Transverse colon (tissue), 4 donors: ENCODE data around the gene ACVR2A. TPM values are rescaled to one million over a fixed set of nuclear protein-coding genes. Genes with fewer than 3 reads are reported as not detected.

Experiments used
- DNase-seq: peaks from one replicate; pipeline ENCODE4 v3.0.0-alpha.2; 2019
- H3K27ac ChIP-seq, 4 donors: fragments of 200-600 bp; sonication (generic); 2 replicates each; pipeline ENCODE4 v1.5.1; 2016 to 2018; ENCODE audit warnings: inconsistent platforms in 4 of 4
- H3K27me3 ChIP-seq: fragments of 200-600 bp; sonication (generic); 2 replicates; pipeline ENCODE4 v1.5.1; 2017; ENCODE audit warnings: inconsistent platforms
- H3K36me3 ChIP-seq, 4 donors: fragments of 200-600 bp; sonication (generic); 2 replicates each; pipeline ENCODE4 v1.5.1; 2017 to 2019; ENCODE audit warnings: inconsistent platforms in 4 of 4
- H3K4me1 ChIP-seq, 4 donors: fragments of 200-600 bp; sonication (generic); 2 replicates each; pipeline ENCODE4 v1.5.1; 2017 to 2020; ENCODE audit warnings: inconsistent platforms in 4 of 4
- H3K4me3 ChIP-seq, 4 donors: fragments of 200-600 bp; sonication (generic); 1 replicate in 1 of 4; 2 replicates in 3 of 4; pipeline versions ENCODE4 v1.5.1 to v1.6.1; 2017 to 2019; ENCODE audit warnings: inconsistent platforms in 4 of 4
- H3K9me3 ChIP-seq, 2 donors: fragments of 200-600 bp; sonication (generic); 2 replicates each; pipeline ENCODE4 v1.5.1; 2017 to 2019; ENCODE audit warnings: inconsistent platforms in 2 of 2
- EP300 ChIP-seq: sonication (generic); formaldehyde crosslinking; IDR thresholded peaks from one replicate; pipeline ENCODE4 v1.6.1; 2017; ENCODE audit warnings: antibody characterized with exemption, low read depth
- POLR2A ChIP-seq: fragments of 450-650 bp; IDR thresholded peaks from one replicate; pipeline ENCODE4 v1.6.1; 2016; ENCODE audit warnings: antibody characterized with exemption, mild to moderate bottlenecking, moderate library complexity
- POLR2AphosphoS5 ChIP-seq, 3 donors: sonication (generic); formaldehyde crosslinking; IDR thresholded peaks; one replicate each; pipeline ENCODE4 v1.6.1; 2016; ENCODE audit warnings: antibody characterized with exemption in 3 of 3
- WGBS, 2 donors: methylation state at CpG; one replicate each; pipeline ENCODE4 v1.1.5; 2018; ENCODE audit warnings: low coverage in 1 of 2; 5-methylcytosine and 5-hydroxymethylcytosine counted together
- in situ Hi-C, 4 donors: fragments of 200-750 bp; cut with MboI; loops; one replicate each; pipeline versions ENCODE4 v1.15.0 to v1.15.1; 2017; ENCODE audit warnings: low sequenced_read_pairs in 3 of 4, low pct_ligation_motif_present in 1 of 4, low pct_unique_long_range_greater_than_20kb in 1 of 4
- intact Hi-C: fragments of 100-400 bp; cut with DNase I; formaldehyde crosslinking; loops from one replicate; pipeline ENCODE4 v1.15.1; 2023; ENCODE audit warnings: low total_unique reads
- total RNA-seq, 4 donors: library from RNA; depleted of rRNA; stranded (reverse); fragments of >200 nt; gene quantifications; one replicate each; pipeline ENCODE4 v1.1.0, GENCODE V29; 2016
- TF ChIP-seq, protein P1 (sequence below), 5 experiments: fragments of 200-600 bp in 3 of 5; fragments of 450-650 bp in 2 of 5; sonication (generic) in 3 of 5; IDR thresholded peaks; 1 replicate in 2 of 5; 2 replicates in 3 of 5; pipeline ENCODE4 v1.5.1; 2016 to 2017; ENCODE audit warnings: antibody characterized with exemption in 5 of 5, inconsistent platforms in 3 of 5, mild to moderate bottlenecking in 2 of 5, moderate library complexity in 1 of 5

Gene ACVR2A
- total RNA-seq, 4 donors from 2014 or later = 15.7 to 36.0 (median 19.4) TPM

DNA sequence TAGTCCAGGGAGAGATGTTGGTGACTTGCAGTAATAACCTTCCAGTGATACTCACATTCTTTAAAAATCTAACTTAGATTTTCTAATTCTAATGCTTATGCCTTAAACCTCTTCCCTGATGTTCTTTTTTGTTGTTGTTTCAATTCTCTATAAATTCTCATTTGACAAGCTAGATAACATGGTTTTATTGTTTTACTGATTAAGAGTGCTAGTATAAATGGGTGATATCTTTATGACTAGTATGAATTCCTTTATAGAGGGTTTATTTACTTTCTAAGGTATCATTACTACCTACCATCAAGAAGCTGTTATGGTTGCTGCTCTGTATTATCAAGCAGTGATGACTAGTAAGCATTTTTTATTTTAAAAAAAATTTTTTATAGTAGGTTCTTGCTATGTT, 35.0 kb downstream of the ACVR2A start:
- in situ Hi-C loops (no loop called here), intact Hi-C loops (no loop called here)
- Histone ChIP-seq H3K36me3 (no peaks in the 10 kb centered on the region), H3K27ac (no peak overlapping the region), H3K9me3 (no peaks in the 10 kb centered on the region), H3K27me3 (no peaks in the 10 kb centered on the region), H3K4me3 (no peak overlapping the region), H3K4me1 (peaks cover 5 to 76% (median 20%) of the 10 kb centered on the region in 4 donors)
- DNase-seq = no peak
- no peak for TF ChIP-seq POLR2AphosphoS5 (IDR thresholded peaks at IDR 0.05)
- TF ChIP-seq, protein P1, sequence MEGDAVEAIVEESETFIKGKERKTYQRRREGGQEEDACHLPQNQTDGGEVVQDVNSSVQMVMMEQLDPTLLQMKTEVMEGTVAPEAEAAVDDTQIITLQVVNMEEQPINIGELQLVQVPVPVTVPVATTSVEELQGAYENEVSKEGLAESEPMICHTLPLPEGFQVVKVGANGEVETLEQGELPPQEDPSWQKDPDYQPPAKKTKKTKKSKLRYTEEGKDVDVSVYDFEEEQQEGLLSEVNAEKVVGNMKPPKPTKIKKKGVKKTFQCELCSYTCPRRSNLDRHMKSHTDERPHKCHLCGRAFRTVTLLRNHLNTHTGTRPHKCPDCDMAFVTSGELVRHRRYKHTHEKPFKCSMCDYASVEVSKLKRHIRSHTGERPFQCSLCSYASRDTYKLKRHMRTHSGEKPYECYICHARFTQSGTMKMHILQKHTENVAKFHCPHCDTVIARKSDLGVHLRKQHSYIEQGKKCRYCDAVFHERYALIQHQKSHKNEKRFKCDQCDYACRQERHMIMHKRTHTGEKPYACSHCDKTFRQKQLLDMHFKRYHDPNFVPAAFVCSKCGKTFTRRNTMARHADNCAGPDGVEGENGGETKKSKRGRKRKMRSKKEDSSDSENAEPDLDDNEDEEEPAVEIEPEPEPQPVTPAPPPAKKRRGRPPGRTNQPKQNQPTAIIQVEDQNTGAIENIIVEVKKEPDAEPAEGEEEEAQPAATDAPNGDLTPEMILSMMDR (IDR thresholded peaks at IDR 0.05) = no peak
- TF ChIP-seq POLR2A = no peak
- TF ChIP-seq EP300 = no peak

DNA sequence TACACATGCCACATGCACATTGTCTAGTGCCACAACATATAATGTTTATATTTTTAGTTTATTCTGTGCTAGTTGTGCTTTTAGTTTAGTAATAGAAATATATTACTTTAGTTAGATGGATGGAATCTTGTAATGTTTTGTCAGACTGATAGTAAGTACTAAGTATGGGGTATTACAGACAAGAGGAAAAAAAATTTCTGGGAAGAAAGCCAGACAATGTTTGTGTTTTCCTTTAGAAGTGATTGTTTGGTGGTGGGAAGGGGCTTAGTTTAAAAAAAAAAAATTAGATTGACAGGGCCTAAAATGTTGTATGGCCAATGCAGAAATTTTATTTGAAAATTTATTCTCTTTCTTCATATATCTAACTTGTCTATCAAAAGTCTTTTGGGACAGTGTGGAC, 37.8 kb downstream of the ACVR2A start:
- H3K4me3 ChIP-seq = no peak overlapping the region
- intact Hi-C loops = no loop called here
- in situ Hi-C loops = no loop called here
- H3K36me3 ChIP-seq = no peaks in the 10 kb centered on the region
- peaks cover 0 to 64% (median 17%) of the 10 kb centered on the region in 4 donors for H3K4me1 ChIP-seq
- TF ChIP-seq POLR2A = no peak
- no peak overlapping the region for H3K27ac ChIP-seq
- DNase-seq = no peak
- H3K9me3 ChIP-seq = no peaks in the 10 kb centered on the region
- no peaks in the 10 kb centered on the region for H3K27me3 ChIP-seq

DNA sequence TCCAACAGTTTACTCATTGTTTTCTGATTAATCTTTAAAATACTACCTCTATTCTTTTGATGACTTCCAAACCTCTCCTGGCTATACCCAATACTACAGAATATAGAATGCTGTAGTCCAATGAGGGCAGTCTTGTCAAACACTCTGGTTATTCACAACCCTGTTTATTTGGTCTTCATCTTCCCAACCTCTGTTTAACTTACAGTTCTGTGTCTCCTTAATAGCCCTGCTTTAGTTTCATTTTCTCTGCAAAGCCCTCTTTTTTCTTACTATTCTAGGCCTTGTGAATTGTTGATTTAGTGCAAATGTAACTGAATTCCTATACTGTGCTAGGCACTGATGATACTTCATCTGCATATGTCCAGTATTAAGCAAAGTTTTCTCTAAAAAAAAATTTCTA, 40.0 kb downstream of the ACVR2A start:
- Histone ChIP-seq H3K4me1 (peaks cover 0 to 60% (median 8%) of the 10 kb centered on the region in 4 donors), H3K36me3 (no peaks in the 10 kb centered on the region), H3K27me3 (no peaks in the 10 kb centered on the region), H3K9me3 (no peaks in the 10 kb centered on the region), H3K4me3 (no peak overlapping the region), H3K27ac (no peak overlapping the region)
- intact Hi-C loops = no loop called here
- DNase-seq = no peak
- in situ Hi-C loops = no loop called here
- TF ChIP-seq POLR2AphosphoS5 (IDR thresholded peaks at IDR 0.05) = no peak
- TF ChIP-seq, protein P1 (IDR thresholded peaks at IDR 0.05) = no peak
- no peak for TF ChIP-seq POLR2A
- no peak for TF ChIP-seq EP300

DNA sequence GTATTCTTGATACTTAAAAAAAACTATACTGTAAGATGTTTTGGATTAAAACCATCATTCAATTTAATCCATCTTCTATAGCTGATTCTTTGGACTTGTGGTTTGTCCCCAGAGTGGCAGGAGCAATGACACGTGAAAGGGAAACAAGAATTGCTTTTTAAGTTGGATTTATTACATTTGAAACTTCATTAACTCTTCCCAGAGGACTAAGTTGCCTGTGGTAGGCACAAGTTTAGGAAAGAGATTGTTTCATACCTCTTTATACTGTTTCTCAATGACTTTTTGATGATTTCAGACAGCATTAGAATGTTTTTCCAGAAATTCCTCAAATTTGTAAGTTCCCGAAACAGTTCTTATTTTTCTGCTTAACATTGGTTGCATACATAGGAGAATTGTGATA, 41.3 kb downstream of the ACVR2A start:
- H3K36me3 ChIP-seq = no peaks in the 10 kb centered on the region
- no peaks in the 10 kb centered on the region for H3K9me3 ChIP-seq
- WGBS, 2 donors = 81 to 85% methylated on average over 2 of the region's 2 CpGs
- no peak for TF ChIP-seq POLR2A
- TF ChIP-seq, protein P1 (IDR thresholded peaks at IDR 0.05) = no peak
- TF ChIP-seq EP300 = no peak
- TF ChIP-seq POLR2AphosphoS5 (IDR thresholded peaks at IDR 0.05) = no peak
- H3K27ac ChIP-seq = no peak overlapping the region
- no peaks in the 10 kb centered on the region for H3K27me3 ChIP-seq
- DNase-seq = no peak
- in situ Hi-C loops = no loop called here
- H3K4me1 ChIP-seq = peaks cover 0 to 47% (median 3%) of the 10 kb centered on the region in 4 donors
- H3K4me3 ChIP-seq = no peak overlapping the region
- intact Hi-C loops = no loop called here

DNA sequence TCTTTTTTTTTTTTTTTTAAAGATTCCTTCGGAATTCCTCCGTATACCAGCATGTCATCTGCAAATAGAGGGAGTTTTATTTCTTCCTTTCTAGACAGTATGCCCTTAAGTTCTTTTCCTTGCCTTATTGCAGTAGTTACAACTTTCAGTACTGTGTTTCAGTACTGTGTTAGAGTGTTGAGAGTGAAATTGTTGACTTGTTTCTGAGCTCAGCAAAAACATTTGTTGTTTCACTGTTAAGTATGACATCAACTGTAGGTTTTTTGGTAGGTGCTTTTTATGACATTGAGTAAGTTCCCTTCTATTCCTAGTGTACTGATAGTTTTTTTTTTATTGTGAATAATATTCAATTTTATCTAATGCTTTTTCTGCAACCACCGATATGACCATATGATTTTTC, 43.9 kb downstream of the ACVR2A start:
- WGBS, 2 donors = 65 to 71% methylated on average over 3 of the region's 3 CpGs
- in situ Hi-C loops (no loop called here), intact Hi-C loops (no loop called here)
- H3K4me3 ChIP-seq = no peak overlapping the region
- H3K27me3 ChIP-seq = no peaks in the 10 kb centered on the region
- no peak overlapping the region for H3K27ac ChIP-seq
- H3K4me1 ChIP-seq = peaks cover 0 to 41% (median 5%) of the 10 kb centered on the region in 4 donors
- TF ChIP-seq, protein P1 (IDR thresholded peaks at IDR 0.05) = no peak
- no peak for TF ChIP-seq POLR2A
- no peak for TF ChIP-seq EP300
- no peak for TF ChIP-seq POLR2AphosphoS5 (IDR thresholded peaks at IDR 0.05)
- no peaks in the 10 kb centered on the region for H3K9me3 ChIP-seq
- no peaks in the 10 kb centered on the region for H3K36me3 ChIP-seq
- no peak for DNase-seq
